ENCODE results near the gene CWC15.

GRCh38 chr11:94933223-94934130, 39.9 kb downstream of the CWC15 start:
- TF ChIP-seq CTCF (IDR thresholded peaks at IDR 0.05; ENCODE audit: insufficient read depth, low read depth, low read length) (no peak), EZH2 (IDR thresholded peaks at IDR 0.05; ENCODE audit: insufficient read depth, low read length) (no peak)

Data from astrocyte (in vitro differentiated cells and primary cell).